HG02981 (cell line): ENCODE data around the gene TNNI3.
"Not testable (repeated sequence)": the region's sequence is repeated elsewhere in the genome, so short reads cannot be mapped to it uniquely, and the experiment has no call there.

ENCODE experiments used
- ATAC-seq: cut with Tn5 transposase; IDR thresholded peaks from one replicate; pipeline ENCODE4 v1.9.1; 2021; ENCODE audit warnings: mild to moderate bottlenecking, moderate library complexity; ENCODE audit not compliant: unreplicated experiment

Gene TNNI3

GRCh38 chr19:55114566-55115145 lies 42.9 kb downstream of the TNNI3 start:
- no peak for ATAC-seq

- ATAC-seq = no peak
These were observed 43.9 kb downstream of the TNNI3 start for GRCh38 chr19:55113570-55114039.

GRCh38 chr19:55112777-55113569 lies 44.6 kb downstream of the TNNI3 start:
- ATAC-seq = no peak

GRCh38 chr19:55112246-55112776 lies 45.2 kb downstream of the TNNI3 start:
- no peak for ATAC-seq

GRCh38 chr19:55111238-55111831 lies 46.2 kb downstream of the TNNI3 start:
- no peak for ATAC-seq

- no peak for ATAC-seq
These were observed 47.8 kb downstream of the TNNI3 start for GRCh38 chr19:55109527-55110291.

GRCh38 chr19:55107252-55107651 lies 50.3 kb downstream of the TNNI3 start:
- not testable (repeated sequence) for ATAC-seq

GRCh38 chr19:55106591-55106990 lies 50.9 kb downstream of the TNNI3 start:
- ATAC-seq = no peak

- ATAC-seq = no peak
These were observed 52.3 kb downstream of the TNNI3 start for GRCh38 chr19:55105237-55105636.

- ATAC-seq = no peak
These were observed 54.3 kb downstream of the TNNI3 start for GRCh38 chr19:55103190-55103589.
